Fibroblast of skin of right quadriceps (primary cell): ENCODE measurements around the gene ANAPC4.
"Not testable (repeated sequence)": the region's sequence is repeated elsewhere in the genome, so short reads cannot be mapped to it uniquely, and the experiment has no call there.

ENCODE experiments used
- DNase-seq: peaks from one replicate; pipeline ENCODE4 v3.0.0-alpha.2; 2013

The ANAPC4 gene, protein sequence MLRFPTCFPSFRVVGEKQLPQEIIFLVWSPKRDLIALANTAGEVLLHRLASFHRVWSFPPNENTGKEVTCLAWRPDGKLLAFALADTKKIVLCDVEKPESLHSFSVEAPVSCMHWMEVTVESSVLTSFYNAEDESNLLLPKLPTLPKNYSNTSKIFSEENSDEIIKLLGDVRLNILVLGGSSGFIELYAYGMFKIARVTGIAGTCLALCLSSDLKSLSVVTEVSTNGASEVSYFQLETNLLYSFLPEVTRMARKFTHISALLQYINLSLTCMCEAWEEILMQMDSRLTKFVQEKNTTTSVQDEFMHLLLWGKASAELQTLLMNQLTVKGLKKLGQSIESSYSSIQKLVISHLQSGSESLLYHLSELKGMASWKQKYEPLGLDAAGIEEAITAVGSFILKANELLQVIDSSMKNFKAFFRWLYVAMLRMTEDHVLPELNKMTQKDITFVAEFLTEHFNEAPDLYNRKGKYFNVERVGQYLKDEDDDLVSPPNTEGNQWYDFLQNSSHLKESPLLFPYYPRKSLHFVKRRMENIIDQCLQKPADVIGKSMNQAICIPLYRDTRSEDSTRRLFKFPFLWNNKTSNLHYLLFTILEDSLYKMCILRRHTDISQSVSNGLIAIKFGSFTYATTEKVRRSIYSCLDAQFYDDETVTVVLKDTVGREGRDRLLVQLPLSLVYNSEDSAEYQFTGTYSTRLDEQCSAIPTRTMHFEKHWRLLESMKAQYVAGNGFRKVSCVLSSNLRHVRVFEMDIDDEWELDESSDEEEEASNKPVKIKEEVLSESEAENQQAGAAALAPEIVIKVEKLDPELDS

DNA sequence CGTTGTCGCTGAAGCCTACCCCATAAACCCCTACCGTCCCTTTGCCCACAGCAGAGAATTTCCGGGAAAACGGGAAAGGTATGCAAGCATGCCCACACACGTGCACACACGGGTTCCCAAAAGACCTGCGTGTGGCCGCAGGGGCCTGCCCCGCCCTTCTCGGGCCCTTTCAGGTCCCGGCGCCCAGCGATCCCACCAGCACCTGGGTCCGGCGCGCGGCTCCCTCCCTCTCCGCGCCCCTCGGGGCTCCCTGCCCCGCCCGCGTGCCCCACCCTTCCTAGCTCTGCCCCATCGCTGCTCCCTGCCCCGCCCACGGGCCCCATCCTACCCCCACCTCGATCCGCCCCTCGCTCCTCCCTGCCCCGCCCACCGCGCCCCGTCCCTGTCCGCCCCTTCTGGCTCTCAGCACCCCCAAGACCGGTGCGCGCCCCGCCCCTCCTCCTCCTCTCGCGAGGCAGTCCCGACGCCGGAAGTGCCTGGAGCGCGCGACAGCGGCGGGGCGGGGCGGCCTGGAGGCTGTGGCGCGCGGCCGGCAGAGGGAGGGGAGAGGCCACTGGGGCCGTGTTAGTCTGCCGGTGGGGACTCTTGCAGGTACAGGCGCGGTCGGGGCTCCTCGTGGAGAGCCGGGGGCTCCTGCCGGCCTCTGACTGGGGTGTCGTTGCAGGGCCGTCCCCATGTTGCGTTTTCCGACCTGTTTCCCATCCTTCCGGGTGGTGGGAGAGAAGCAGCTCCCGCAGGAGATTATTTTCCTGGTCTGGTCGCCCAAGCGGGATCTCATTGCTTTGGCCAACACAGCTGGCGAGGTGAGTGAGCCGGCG, at the start of gene ANAPC4:
ANAPC4 (plus strand) TSS at position 510 of the 818 bp plus-strand sequence; CDS start at position 675, 165 bp downstream.
- DNase-seq: peak; percentile 92

- not testable (repeated sequence) for DNase-seq
Observed at GRCh38 chr4:25328463-25328862, 48.6 kb upstream of the ANAPC4 start.

DNA sequence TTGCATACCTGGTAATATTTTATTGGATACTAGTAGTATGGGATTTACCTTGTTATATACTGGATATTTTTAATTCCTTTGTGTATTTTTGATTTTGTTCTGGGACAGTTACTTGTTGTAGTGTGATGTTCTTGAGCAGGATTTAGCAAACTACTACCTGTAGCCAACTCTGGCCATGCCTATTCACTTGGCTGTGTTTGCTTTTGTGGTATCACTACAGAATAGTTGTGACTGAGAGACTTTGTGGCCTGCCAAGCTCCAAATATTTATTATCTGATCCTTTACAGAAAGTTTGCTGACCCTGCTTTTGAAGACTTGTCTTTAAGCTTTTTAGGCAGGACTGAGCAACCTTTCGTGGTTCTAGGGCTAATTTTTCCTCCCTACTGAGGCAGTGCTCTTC, 46.7 kb upstream of the ANAPC4 start:
- DNase-seq: no peak

DNA sequence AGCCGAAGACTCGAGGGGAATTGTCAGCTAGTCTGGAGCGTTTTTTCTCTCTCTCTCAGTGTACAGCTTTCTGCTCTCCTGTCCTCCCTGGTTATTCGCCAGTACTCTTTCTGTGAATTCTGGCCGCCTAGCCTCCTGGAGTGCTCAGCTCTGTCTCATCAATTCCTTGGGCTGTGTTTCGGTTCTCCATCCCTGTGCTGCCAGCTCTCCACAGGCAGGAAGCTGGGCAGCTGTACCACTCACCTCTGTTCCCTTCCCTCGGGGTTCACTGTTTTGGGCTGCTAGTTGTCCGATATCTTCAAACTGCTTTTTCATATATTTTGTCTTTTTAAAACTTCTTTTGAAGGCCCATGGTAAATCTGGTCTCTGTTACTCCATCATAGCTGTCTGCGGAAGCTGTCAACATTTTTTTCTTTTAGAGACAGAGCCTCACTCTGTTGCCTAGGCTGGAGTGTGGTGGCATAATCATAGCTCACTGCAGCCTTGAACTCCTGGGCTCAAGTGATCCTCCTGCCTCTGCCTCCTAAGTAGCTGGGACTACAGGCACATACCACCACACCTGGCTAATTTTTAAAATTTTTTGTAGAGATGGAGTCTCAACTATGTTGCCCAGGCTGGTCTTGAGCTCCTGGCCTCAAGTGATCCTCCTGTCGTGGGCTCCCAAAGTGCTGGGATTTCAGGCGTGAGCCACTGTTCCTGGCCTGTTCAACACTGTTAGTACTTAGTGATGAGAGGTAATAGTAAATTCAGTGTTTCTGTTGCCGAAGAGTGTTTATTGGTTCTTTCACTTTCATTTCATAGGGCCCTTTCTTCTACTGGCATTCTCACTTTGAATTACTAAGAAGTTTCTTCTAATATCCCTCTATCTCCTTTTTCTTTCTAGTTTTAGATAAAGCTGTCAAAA, 45.9 kb upstream of the ANAPC4 start:
- no peak for DNase-seq

- peak; percentile 29 for DNase-seq
Observed at GRCh38 chr4:25343671-25344070, 33.4 kb upstream of the ANAPC4 start.

- DNase-seq: peak; percentile 31
Observed at GRCh38 chr4:25345744-25346143, 31.3 kb upstream of the ANAPC4 start.

- no peak for DNase-seq
Observed at GRCh38 chr4:25346913-25347312, 30.1 kb upstream of the ANAPC4 start.

DNA sequence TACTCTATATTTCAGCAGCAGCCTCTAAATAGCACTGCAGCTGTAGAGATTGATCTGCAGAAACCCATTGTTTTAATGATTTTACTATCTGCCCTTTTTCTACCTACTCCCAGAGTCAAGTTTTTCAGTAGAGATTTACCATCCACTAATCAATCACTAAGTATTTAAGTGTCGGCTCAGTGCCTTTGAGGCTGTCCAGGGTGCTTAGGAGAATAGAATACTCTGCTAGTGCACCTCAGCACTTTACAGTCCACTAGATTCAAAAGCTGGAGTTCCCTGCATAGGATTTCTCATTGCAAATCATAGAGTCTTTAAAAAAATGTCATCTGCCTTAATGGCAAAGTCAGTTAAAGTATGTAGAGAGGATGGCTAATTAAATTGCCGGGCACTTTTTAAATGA, 29.6 kb upstream of the ANAPC4 start:
- no peak for DNase-seq

GRCh38 chr4:25347971-25348370, 29.1 kb upstream of the ANAPC4 start:
- no peak for DNase-seq

DNA sequence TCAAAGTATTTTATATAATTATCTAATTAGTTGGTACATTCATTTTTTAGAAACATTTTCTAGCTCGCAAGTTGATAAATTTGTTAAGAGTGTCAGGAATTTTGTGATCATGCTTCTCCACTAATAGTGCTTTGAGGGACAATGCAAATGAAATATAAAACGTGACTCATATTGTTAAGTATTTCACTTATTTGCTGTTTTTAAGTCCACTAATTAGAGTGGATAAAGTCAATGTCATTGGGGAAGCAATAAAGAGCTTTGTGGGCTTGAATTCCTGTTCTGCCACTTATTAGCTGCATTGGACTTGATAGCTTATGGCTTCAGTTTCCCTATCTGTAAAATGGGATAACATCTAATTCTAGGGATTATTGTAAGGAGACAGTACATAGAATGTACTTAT, 26.5 kb upstream of the ANAPC4 start:
- DNase-seq: peak; percentile 66

GRCh38 chr4:25351777-25352416, 25.2 kb upstream of the ANAPC4 start:
- DNase-seq: peak; percentile 60

DNA sequence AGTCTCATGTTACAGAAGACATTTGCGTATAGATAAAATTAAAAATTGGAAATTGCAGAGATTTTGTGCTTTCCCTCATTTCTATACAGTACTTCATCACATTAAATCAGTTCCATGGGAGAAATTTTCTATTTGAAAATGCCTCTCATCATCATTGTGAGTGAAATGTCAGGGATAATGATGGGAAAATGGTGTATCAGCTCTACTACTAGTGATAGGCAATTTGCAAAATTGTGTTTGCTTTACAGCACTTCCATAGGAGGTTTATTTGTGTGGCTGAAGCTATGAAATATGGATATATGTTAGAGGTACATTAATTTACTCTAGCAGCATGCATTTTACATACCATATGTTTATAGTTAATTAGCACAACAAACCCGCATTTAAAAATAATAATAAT, 21.0 kb upstream of the ANAPC4 start:
- DNase-seq: no peak

- no peak for DNase-seq
Observed at GRCh38 chr4:25358515-25359275, 18.4 kb upstream of the ANAPC4 start.

DNA sequence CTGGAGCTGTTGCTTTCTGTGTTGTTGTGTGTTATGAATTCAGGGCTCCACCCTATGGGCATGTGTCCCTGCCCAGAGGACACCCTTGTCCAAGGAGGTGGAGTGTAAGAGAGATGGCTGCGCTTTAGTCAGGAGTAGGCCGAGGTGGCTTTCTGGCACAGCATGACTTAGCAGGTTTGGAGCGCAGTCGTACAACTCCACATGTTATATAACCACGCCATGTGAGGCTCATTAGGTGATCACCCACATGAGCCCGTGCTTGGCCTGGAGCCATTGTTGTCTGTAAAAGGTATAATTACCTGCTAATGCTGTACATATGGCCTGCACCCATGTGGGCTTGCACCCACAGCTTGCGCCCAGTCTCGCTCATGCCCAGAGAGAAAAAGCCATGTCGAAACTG, 15.8 kb upstream of the ANAPC4 start:
- DNase-seq: no peak

- DNase-seq: peak; percentile 46
Observed at GRCh38 chr4:25367004-25367621, 9.9 kb upstream of the ANAPC4 start.

- DNase-seq: no peak
Observed at GRCh38 chr4:25367877-25368276, 9.2 kb upstream of the ANAPC4 start.

DNA sequence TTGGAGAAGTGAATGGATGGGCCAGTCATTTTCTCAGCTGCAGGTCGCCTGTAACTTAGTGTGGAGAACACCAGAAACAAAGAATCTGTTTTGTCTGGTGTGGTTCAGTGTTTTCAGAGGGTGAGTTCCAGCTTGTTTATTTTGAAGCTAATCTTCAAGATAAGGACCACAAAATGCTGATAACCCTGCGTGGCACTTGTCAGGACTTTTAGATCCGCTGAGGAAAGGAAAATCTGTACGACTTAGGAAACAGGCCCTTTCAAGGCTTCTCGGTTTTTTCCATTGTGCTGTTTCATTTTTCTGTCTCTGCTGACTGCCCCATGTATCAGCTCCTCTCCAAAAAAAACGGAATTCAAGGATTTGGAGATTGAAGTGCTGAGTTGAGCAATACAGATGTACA, 8.7 kb upstream of the ANAPC4 start:
- no peak for DNase-seq

DNA sequence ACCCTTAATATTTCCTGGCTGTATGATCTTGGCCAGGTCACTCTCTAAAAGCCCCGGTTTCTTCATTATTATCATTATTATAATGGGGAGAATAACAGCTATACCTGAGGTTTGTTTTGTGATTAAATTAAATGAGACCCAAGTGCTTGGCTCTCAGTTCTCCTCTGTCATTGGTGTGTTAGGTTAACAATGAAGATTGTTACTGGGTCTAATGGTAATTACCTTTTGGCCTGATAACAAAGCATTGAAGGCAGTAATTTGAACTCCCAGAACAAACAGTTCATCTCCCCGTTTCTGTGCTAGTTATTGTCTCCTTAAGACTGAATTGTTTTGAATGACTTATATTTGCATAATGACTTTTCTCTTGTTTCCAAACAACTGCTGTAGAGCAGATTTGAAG, 6.8 kb upstream of the ANAPC4 start:
- DNase-seq: no peak

GRCh38 chr4:25372549-25372948, 4.5 kb upstream of the ANAPC4 start:
- DNase-seq: not testable (repeated sequence)
